ENCODE results near the gene ARL17B. TPM values are rescaled to one million over a fixed set of nuclear protein-coding genes. Genes with fewer than 3 reads are reported as not detected.
"Not testable (repeated sequence)": the region's sequence is repeated elsewhere in the genome, so short reads cannot be mapped to it uniquely, and the experiment has no call there.

Gene ARL17B
- total RNA-seq, 6 experiments from 2014 or later: 3.5 to 13.5 (median 12.3) TPM

- H3K27ac ChIP-seq; H3K4me3 ChIP-seq; H3K9me3 ChIP-seq; ATAC-seq; intact Hi-C loops (cut with DNase I); H3K4me1 ChIP-seq; H3K27me3 ChIP-seq; H3K36me3 ChIP-seq; DNase-seq: not testable (repeated sequence)
- WGBS (ENCODE audit: insufficient coverage, low coverage, low lambda C conversion rate, missing lambda C conversion rate): 75% methylated on average over 6 of the region's 7 CpGs
These were observed 74.0 kb downstream of the ARL17B start for GRCh38 chr17:46287587-46287986.

- H3K27ac ChIP-seq; intact Hi-C loops (cut with DNase I); H3K4me1 ChIP-seq; H3K27me3 ChIP-seq; H3K36me3 ChIP-seq; H3K9me3 ChIP-seq; H3K4me3 ChIP-seq: not testable (repeated sequence)
- 2% methylated on average over 3 of the region's 3 CpGs for WGBS (ENCODE audit: insufficient coverage, low coverage, low lambda C conversion rate, missing lambda C conversion rate)
- peak; percentile 94 to 96 (median 94) for ATAC-seq
- peak in 1 of 3 donors; percentile 55 for DNase-seq
- peak; percentile 70 to 86 (median 78) for TF ChIP-seq CTCF (IDR thresholded peaks at IDR 0.05)
These were observed 74.8 kb downstream of the ARL17B start for GRCh38 chr17:46286764-46287221.

GRCh38 chr17:46285500-46285899 is 76.1 kb downstream of the ARL17B start:
- H3K4me3 ChIP-seq; H3K9me3 ChIP-seq; H3K4me1 ChIP-seq; intact Hi-C loops (cut with DNase I); H3K36me3 ChIP-seq; H3K27me3 ChIP-seq; ATAC-seq; H3K27ac ChIP-seq; DNase-seq: not testable (repeated sequence)
- WGBS (ENCODE audit: insufficient coverage, low coverage, low lambda C conversion rate, missing lambda C conversion rate): 70% methylated on average over 2 of the region's 2 CpGs

- H3K27ac ChIP-seq; intact Hi-C loops (cut with DNase I); ATAC-seq: not testable (repeated sequence)
These were observed 77.1 kb downstream of the ARL17B start for GRCh38 chr17:46284467-46284866.

GRCh38 chr17:46282635-46283034 is 78.9 kb downstream of the ARL17B start:
- ATAC-seq; H3K36me3 ChIP-seq; intact Hi-C loops (cut with DNase I); H3K4me3 ChIP-seq; H3K27ac ChIP-seq; H3K27me3 ChIP-seq; H3K9me3 ChIP-seq; H3K4me1 ChIP-seq; DNase-seq: not testable (repeated sequence)
- whole genome bisulfite sequencing (ENCODE audit: insufficient coverage, low coverage, low lambda C conversion rate, missing lambda C conversion rate): 91% methylated on average over 9 of the region's 12 CpGs

More at GRCh38 chr17:46284467-46284866, 77.1 kb downstream of the ARL17B start:
- H3K27me3 ChIP-seq, H3K4me1 ChIP-seq, H3K4me3 ChIP-seq, DNase-seq, H3K36me3 ChIP-seq, H3K9me3 ChIP-seq: not testable (repeated sequence)
- 100% methylated on average over 1 of the region's 1 CpG for WGBS (ENCODE audit: insufficient coverage, low coverage, low lambda C conversion rate, missing lambda C conversion rate)

GRCh38 chr17:46281336-46281735 is 80.2 kb downstream of the ARL17B start:
- H3K4me3 ChIP-seq, ATAC-seq: not testable (repeated sequence)

GRCh38 chr17:46276728-46277479 is 84.7 kb downstream of the ARL17B start:
- 67% methylated on average over 3 of the region's 3 CpGs for WGBS (ENCODE audit: insufficient coverage, low coverage, low lambda C conversion rate, missing lambda C conversion rate)
- not testable (repeated sequence) for DNase-seq, H3K9me3 ChIP-seq, ATAC-seq, H3K27me3 ChIP-seq, H3K4me3 ChIP-seq, H3K27ac ChIP-seq, H3K4me1 ChIP-seq, H3K36me3 ChIP-seq
- intact Hi-C loops (cut with DNase I): loop anchor here in 1 of 2 donors (10.0 kb wide), 1 partner anchor 82 kb away; the partner anchor contains the start of gene KANSL1

More at GRCh38 chr17:46281336-46281735, 80.2 kb downstream of the ARL17B start:
- H3K27ac ChIP-seq; DNase-seq; H3K9me3 ChIP-seq; H3K36me3 ChIP-seq; intact Hi-C loops (cut with DNase I); H3K4me1 ChIP-seq; H3K27me3 ChIP-seq: not testable (repeated sequence)
- 100% methylated on average over 2 of the region's 4 CpGs for WGBS (ENCODE audit: insufficient coverage, low coverage, low lambda C conversion rate, missing lambda C conversion rate)

Measured in right lobe of liver (tissue), 6 donors.